Progenitor cell of endocrine pancreas (in vitro differentiated cells): Measurements from ENCODE around the gene KCNH4. TPM values are rescaled to one million over a fixed set of nuclear protein-coding genes. Genes with fewer than 3 reads are reported as not detected.
A peak's percentile ranks its signal among the peaks of the same experiment; 100 is the strongest.

ENCODE experiments used
- DNase-seq: peaks from one replicate; pipeline ENCODE4 v3.0.0; 2021; ENCODE audit warnings: low spot score; ENCODE audit not compliant: unreplicated experiment
- H3K27ac Mint-ChIP-seq: 2 replicates; pipeline ENCODE4 v1.8.0; 2021; ENCODE audit warnings: mild to moderate bottlenecking, moderate library complexity, mixed read lengths
- H3K27me3 Mint-ChIP-seq: 2 replicates; pipeline ENCODE4 v1.8.0; 2021; ENCODE audit warnings: mixed read lengths
- H3K36me3 Mint-ChIP-seq: 2 replicates; pipeline ENCODE4 v1.8.0; 2022; ENCODE audit warnings: mixed read lengths; ENCODE audit not compliant: insufficient read depth
- H3K4me1 Mint-ChIP-seq: 2 replicates; pipeline ENCODE4 v1.8.0; 2021; ENCODE audit warnings: low read depth, mixed read lengths
- H3K4me3 Mint-ChIP-seq: 2 replicates; pipeline ENCODE4 v1.8.0; 2021; ENCODE audit warnings: low read depth, mild to moderate bottlenecking, moderate library complexity, mixed read lengths
- H3K9me3 Mint-ChIP-seq: 2 replicates; pipeline ENCODE4 v1.8.0; 2021; ENCODE audit warnings: low read depth, mixed read lengths
- total RNA-seq: library from RNA; stranded (reverse); gene quantifications from 2 replicates; pipeline ENCODE4 v1.2.1, GENCODE V29; 2021
- TF ChIP-seq, protein P1 (sequence below): fragments of 200-600 bp; sonication (generic); IDR thresholded peaks from one replicate; pipeline ENCODE4 v1.5.0; 2021; ENCODE audit warnings: antibody characterized with exemption, mild to moderate bottlenecking; ENCODE audit not compliant: unreplicated experiment

The KCNH4 gene
- total RNA-seq, 1 donor from 2014 or later, result not detected

DNA sequence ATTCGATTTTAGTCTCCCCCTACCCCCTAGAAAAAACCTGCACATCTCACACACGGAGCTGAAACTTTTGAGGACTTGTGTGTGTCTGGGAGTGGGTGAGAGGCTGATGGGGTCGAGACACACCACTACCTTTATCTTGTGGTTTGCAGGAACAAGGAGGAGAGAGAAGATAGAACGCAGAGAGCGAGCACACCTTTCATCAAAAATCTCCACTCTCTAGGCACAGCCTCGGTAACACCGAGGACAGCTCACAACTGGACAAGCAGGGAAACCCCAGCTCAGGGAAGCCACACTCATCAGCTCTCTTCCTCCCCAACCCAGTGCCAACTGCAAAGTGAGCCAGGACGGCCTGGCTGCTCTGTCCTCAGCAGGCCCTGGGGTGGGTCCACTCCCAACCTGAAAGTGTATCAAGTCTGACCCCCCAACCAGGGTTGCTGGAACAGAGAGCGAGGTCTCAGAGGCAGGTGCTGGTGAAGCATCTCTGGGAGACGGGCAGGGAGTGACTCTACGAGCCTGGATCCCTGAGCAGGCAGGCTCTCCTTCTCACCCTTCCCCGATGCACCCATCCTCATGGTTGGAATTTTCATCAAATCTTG, 18.6 kb upstream of the KCNH4 start:
- Mint-ChIP-seq H3K27ac (no peak overlapping the region), H3K4me3 (no peak overlapping the region), H3K9me3 (no peaks in the 10 kb centered on the region), H3K27me3 (no peaks in the 10 kb centered on the region), H3K36me3 (peaks cover 11% of the 10 kb centered on the region), H3K4me1 (peaks cover 12% of the 10 kb centered on the region)
- DNase-seq, result no peak
- TF ChIP-seq, protein P1, sequence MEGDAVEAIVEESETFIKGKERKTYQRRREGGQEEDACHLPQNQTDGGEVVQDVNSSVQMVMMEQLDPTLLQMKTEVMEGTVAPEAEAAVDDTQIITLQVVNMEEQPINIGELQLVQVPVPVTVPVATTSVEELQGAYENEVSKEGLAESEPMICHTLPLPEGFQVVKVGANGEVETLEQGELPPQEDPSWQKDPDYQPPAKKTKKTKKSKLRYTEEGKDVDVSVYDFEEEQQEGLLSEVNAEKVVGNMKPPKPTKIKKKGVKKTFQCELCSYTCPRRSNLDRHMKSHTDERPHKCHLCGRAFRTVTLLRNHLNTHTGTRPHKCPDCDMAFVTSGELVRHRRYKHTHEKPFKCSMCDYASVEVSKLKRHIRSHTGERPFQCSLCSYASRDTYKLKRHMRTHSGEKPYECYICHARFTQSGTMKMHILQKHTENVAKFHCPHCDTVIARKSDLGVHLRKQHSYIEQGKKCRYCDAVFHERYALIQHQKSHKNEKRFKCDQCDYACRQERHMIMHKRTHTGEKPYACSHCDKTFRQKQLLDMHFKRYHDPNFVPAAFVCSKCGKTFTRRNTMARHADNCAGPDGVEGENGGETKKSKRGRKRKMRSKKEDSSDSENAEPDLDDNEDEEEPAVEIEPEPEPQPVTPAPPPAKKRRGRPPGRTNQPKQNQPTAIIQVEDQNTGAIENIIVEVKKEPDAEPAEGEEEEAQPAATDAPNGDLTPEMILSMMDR, result no peak

DNA sequence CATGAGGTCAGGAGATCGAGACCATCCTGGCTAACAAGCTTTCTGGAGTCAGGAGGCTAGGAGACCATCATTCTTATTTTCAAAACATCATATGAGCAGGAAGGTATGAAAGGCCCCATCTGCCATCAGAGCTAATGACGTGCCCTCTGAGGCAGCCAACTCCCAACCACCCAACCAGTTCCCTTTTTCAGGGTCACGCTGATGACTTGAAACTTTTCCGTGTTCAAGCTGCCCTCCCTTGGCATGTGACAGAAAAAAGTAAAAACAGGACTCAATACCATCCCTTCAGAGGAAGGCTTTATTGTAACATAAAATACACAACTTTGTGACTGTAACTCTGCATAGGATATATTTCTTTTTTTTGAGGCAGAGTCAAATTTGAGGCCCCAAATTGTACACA, 18.0 kb upstream of the KCNH4 start:
- peaks cover 10% of the 10 kb centered on the region for H3K36me3 Mint-ChIP-seq
- H3K27ac Mint-ChIP-seq, result no peak overlapping the region
- TF ChIP-seq, protein P1, result no peak
- DNase-seq, result no peak
- no peaks in the 10 kb centered on the region for H3K27me3 Mint-ChIP-seq
- no peak overlapping the region for H3K4me3 Mint-ChIP-seq
- H3K9me3 Mint-ChIP-seq, result no peaks in the 10 kb centered on the region
- peaks cover 14% of the 10 kb centered on the region for H3K4me1 Mint-ChIP-seq

DNA sequence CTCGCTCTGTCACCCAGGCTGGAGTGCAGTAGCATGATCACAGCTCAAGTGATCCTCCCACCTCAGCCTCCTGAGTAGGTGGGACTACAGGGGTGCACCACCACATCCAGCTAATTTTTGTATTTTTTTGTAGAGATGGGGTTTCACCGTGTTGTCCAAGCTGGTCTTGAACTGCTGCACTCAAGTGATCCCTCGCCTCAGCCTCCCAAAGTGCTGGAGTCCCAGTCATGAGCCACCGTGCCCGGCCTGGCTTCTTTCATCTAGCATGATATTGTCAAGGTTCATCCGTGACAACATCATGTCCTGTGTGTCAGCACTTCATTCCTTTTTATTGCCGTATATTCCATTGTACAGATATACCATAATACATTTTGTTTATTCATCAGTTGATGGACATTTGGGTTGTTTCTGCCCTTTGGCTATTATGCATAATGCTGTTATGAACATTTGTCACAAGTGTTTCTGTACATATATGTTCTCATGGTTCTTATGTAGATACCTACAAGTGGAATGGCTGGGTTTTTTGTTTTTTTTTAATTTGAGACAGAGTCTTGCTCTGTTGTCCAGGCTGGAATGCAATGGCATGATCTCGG, 16.7 kb upstream of the KCNH4 start:
- no peak for DNase-seq
- Mint-ChIP-seq H3K36me3 (peaks cover 4% of the 10 kb centered on the region), H3K4me3 (no peak overlapping the region), H3K27me3 (no peaks in the 10 kb centered on the region), H3K27ac (no peak overlapping the region), H3K9me3 (no peaks in the 10 kb centered on the region), H3K4me1 (peaks cover 14% of the 10 kb centered on the region)
- TF ChIP-seq, protein P1, result no peak

DNA sequence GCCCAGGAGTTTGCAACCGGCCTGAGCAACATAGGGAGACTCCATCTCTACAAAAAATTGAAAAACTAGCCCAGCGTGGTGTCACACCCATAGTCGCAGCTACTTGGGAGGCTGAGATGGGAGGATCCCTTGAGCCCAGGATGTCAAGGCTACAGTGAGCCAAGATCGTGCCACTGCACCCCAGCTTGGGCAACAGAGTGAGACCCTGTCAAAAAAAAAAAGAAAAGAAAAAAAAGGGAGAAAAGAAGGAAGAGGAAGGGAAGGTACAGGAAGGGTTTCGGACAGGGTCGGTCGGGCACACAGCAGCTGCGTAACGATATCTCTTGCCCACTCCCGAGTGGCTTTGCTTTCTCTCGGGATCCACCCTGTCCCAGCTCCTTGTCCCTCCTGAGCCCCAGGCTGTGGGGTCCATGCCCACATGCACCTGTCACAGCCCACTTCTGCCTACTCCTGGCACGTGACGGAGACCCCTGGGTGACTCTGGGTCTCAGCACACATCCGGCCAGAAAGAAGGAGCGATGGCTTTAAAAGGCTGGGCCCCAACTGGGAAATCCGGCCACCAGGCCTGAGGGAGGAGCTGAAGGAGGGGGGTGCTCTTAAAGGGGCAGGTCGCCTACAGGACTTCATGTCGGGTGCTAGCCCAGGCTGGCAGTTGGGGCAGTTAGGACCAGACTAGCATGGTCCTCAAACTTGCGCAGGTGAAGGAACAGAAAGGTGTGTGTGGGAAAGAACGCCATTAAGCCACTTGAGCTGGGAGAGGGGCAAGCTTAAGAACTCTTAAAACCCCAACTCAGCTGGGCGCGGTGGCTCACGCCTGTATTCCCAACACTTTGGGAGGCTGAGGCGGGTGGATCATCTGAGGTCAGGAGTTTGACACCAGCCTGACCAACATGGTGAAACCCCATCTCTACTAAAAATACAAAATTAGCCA, 13.3 kb upstream of the KCNH4 start, which contains the start of gene GHDC:
Gene GHDC, minus strand, starts transcription at position 526 of the 931 bp plus-strand sequence. CDS start 913 bp downstream, outside the sequence.
- Mint-ChIP-seq H3K36me3 (no peaks in the 10 kb centered on the region), H3K9me3 (no peaks in the 10 kb centered on the region), H3K27me3 (no peaks in the 10 kb centered on the region), H3K4me1 (peaks cover 2% of the 10 kb centered on the region), H3K27ac (peak within 1 kb of the TSS; percentile 25), H3K4me3 (peak within 1 kb of the TSS; percentile 76)
- TF ChIP-seq, protein P1, result no peak
- no peak for DNase-seq
